Epithelial cell of proximal tubule (primary cell): ENCODE results near the gene NPAS4. TPM values are rescaled to one million over a fixed set of nuclear protein-coding genes. Genes with fewer than 3 reads are reported as not detected.

ENCODE experiments used
- DNase-seq: peaks from one replicate; pipeline ENCODE4 v3.0.0-alpha.2; 2011; ENCODE audit warnings: low read depth
- H3K4me3 ChIP-seq: 2 replicates; pipeline ENCODE4 v1.5.1; 2011; ENCODE audit warnings: low read depth, mild to moderate bottlenecking, low read length
- total RNA-seq: library from RNA; depleted of rRNA; stranded (reverse); fragments of >200 nt; gene quantifications from 2 replicates; pipeline ENCODE4 v1.2.3, GENCODE V29; 2015
- TF ChIP-seq, protein P1 (sequence below): conservative IDR thresholded peaks from 2 replicates; pipeline ENCODE4 v1.5.1; 2012; ENCODE audit warnings: low read depth, mild to moderate bottlenecking, low read length

NPAS4 gene
- total RNA-seq, 1 donor from 2014 or later: not detected

- no peak overlapping the region for H3K4me3 ChIP-seq
- TF ChIP-seq, protein P1, sequence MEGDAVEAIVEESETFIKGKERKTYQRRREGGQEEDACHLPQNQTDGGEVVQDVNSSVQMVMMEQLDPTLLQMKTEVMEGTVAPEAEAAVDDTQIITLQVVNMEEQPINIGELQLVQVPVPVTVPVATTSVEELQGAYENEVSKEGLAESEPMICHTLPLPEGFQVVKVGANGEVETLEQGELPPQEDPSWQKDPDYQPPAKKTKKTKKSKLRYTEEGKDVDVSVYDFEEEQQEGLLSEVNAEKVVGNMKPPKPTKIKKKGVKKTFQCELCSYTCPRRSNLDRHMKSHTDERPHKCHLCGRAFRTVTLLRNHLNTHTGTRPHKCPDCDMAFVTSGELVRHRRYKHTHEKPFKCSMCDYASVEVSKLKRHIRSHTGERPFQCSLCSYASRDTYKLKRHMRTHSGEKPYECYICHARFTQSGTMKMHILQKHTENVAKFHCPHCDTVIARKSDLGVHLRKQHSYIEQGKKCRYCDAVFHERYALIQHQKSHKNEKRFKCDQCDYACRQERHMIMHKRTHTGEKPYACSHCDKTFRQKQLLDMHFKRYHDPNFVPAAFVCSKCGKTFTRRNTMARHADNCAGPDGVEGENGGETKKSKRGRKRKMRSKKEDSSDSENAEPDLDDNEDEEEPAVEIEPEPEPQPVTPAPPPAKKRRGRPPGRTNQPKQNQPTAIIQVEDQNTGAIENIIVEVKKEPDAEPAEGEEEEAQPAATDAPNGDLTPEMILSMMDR: no peak
- DNase-seq: no peak
Measured at GRCh38 chr11:66471142-66471541, 50.3 kb downstream of the NPAS4 start.

DNA sequence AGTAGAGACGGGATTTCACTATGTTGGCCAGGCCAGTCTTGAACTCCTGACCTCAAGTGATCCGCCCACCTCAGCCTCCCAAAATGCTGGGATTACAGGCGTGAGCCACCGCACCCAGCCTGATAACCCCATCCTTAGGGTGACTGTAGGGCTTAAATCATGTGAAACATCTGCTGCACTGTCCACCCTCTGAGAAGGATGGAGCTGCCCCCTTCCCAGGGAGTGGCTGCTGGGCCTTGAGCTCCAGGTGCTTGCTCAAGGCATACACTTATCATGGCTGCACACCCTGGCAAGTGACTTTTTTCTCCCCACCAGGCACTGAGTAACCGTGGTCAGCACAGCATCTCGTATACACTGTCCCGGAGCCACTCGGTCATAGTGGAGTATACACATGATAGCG, 51.2 kb downstream of the NPAS4 start:
- H3K4me3 ChIP-seq: no peak overlapping the region
- no peak for DNase-seq
- TF ChIP-seq, protein P1: no peak

DNA sequence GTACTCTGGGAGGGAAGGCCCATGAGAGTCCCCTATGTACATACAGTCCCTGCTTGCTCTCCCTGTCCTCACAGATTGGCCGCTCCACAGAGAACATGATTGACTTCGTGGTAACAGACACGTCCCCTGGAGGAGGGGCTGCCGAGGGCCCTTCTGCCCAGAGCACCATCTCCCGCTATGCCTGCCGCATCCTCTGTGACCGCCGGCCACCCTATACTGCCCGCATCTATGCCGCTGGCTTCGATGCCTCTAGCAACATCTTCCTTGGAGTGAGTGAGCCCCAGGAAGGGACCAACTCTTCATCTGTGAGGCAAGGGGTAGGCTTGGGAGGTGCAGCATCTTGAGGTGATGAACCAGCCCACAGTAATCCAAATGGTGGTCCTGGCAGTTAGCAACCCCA, 52.3 kb downstream of the NPAS4 start:
- H3K4me3 ChIP-seq: no peak overlapping the region
- no peak for DNase-seq
- TF ChIP-seq, protein P1: no peak

GRCh38 chr11:66473608-66474515, 53.0 kb downstream of the NPAS4 start:
- H3K4me3 ChIP-seq: no peak overlapping the region
- DNase-seq: no peak
- TF ChIP-seq, protein P1: no peak

DNA sequence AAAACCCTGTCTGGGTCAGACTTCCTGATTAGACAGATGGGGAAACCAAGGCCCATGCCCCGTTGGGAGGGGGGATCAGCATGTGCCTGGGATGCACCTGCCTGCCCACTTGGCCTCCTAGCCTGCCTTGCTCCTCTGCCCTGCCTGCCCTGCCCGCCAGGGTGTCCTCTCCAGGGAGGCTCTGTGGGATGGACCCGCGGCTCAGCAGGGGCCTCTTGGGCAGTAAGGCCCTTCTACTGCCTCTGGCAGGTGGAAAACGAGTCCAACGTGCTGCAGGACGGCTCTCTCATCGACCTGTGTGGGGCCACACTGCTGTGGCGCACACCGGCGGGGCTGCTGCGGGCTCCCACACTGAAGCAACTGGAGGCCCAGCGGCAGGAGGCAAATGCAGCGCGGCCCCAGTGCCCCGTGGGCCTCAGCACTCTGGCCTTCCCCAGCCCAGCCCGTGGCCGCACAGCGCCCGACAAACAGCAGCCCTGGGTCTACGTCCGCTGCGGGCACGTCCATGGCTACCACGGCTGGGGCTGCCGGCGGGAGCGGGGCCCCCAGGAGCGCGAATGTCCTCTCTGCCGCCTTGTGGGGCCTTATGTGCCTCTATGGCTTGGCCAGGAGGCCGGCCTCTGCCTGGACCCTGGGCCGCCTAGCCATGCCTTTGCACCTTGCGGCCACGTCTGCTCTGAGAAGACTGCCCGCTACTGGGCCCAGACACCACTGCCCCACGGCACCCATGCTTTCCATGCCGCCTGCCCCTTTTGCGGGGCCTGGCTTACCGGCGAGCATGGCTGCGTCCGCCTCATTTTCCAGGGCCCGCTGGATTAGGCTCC, 54.7 kb downstream of the NPAS4 start:
- no peak overlapping the region for H3K4me3 ChIP-seq
- TF ChIP-seq, protein P1: no peak
- DNase-seq: no peak

Other genes starting within 250 kb of the NPAS4 start
- gene KLC2, start 163.3 kb upstream of the NPAS4 start, total RNA-seq: 21.7 and 32.0 TPM in 2 replicates
- gene RAB1B, start 152.4 kb upstream of the NPAS4 start, total RNA-seq: 152 and 162 TPM in 2 replicates
- gene CNIH2, start 142.9 kb upstream of the NPAS4 start, total RNA-seq: 0.43 and 0.58 TPM in 2 replicates
- 106 and 152 TPM in 2 replicates for gene YIF1A, start 131.9 kb upstream of the NPAS4 start, total RNA-seq
- gene TMEM151A, start 129.1 kb upstream of the NPAS4 start, total RNA-seq: 0.58 TPM in 1 of 2 replicates, not detected in the other
- 0.07 and 1.0 TPM in 2 replicates for gene CD248, start 104.0 kb upstream of the NPAS4 start, total RNA-seq
- 18.9 and 21.1 TPM in 2 replicates for gene RIN1, start 84.6 kb upstream of the NPAS4 start, total RNA-seq
- 72.0 and 95.1 TPM in 2 replicates for gene BRMS1, start 75.9 kb upstream of the NPAS4 start, total RNA-seq
- 32.0 and 36.2 TPM in 2 replicates for gene B4GAT1, start 73.4 kb upstream of the NPAS4 start, total RNA-seq
- 6.6 and 12.3 TPM in 2 replicates for gene SLC29A2, start 49.3 kb upstream of the NPAS4 start, total RNA-seq
- gene MRPL11, start 17.8 kb downstream of the NPAS4 start, total RNA-seq: 85.3 TPM in 2 replicates
- gene PELI3, start 45.9 kb downstream of the NPAS4 start, total RNA-seq: 3.5 and 3.6 TPM in 2 replicates
- gene DPP3, start 59.4 kb downstream of the NPAS4 start, total RNA-seq: 88.8 and 106 TPM in 2 replicates
- gene BBS1, start 89.6 kb downstream of the NPAS4 start, total RNA-seq: 20.0 and 43.6 TPM in 2 replicates
- gene ZDHHC24, start 125.0 kb downstream of the NPAS4 start, total RNA-seq: 15.0 and 17.8 TPM in 2 replicates
- gene ACTN3, start 125.9 kb downstream of the NPAS4 start, total RNA-seq: not detected in 2 replicates
- gene CTSF, start 147.6 kb downstream of the NPAS4 start, total RNA-seq: 6.7 and 15.2 TPM in 2 replicates
- gene CCDC87, start 172.0 kb downstream of the NPAS4 start, total RNA-seq: 0.14 and 0.52 TPM in 2 replicates
- 19.4 and 22.1 TPM in 2 replicates for gene CCS, start 172.2 kb downstream of the NPAS4 start, total RNA-seq
- 40.4 and 73.7 TPM in 2 replicates for gene RBM14, start 195.6 kb downstream of the NPAS4 start, total RNA-seq
- 105 and 133 TPM in 2 replicates for gene RBM4, start 217.7 kb downstream of the NPAS4 start, total RNA-seq